GM23248 (cell line): ENCODE data around the gene RASA3.

Experiments
- EZH2 ChIP-seq: fragments of 200-600 bp; sonication (generic); IDR thresholded peaks from 2 replicates; pipeline ENCODE4 v1.6.1; 2018; ENCODE audit warnings: antibody characterized with exemption, mild to moderate bottlenecking; ENCODE audit not compliant: insufficient read depth, poor library complexity, severe bottlenecking
- EZH2phosphoT487 ChIP-seq: fragments of 200-600 bp; sonication (generic); IDR thresholded peaks from 2 replicates; pipeline ENCODE4 v1.6.1; 2018; ENCODE audit warnings: antibody characterized with exemption, moderate library complexity, mild to moderate bottlenecking, low read depth; ENCODE audit not compliant: insufficient read depth

- TF ChIP-seq EZH2phosphoT487 (no peak), EZH2 (no peak)
Observed at GRCh38 chr13:114054264-114054663, 78.2 kb downstream of the RASA3 start.
